ENCODE measurements around the gene RBM47.
"Not testable (repeated sequence)": the region's sequence is repeated elsewhere in the genome, so short reads cannot be mapped to it uniquely, and the experiment has no call there.

RBM47 gene

DNA sequence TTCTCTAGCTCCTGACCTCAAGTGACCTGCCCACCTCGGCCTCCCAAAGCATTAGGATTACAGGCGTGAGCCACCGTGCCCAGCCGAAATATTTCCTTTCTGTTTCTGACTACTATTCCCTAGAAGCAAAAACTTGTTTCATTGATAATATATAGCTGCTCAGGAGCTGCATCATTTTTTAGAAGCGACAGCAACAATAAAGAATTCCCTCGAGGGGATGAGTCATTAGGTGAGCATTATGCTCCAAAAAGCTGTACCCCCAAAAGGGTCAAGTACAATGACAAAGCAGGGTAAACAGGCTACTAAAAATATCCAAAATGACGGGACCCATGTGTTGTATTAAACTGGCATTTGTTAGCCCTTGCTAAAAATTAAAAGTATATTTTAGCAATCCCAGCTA lies 67.0 kb downstream of the RBM47 start:
- Histone ChIP-seq H3K4me3 (replicated peaks; ENCODE audit: insufficient read depth, low read length) (no peak overlapping the region), H3K27me3 (ENCODE audit: insufficient read depth, poor library complexity, severe bottlenecking) (no peaks in the 10 kb centered on the region), H3K27ac (replicated peaks) (peak overlapping the region; percentile 84)
- no peak for DNase-seq (ENCODE audit: low read depth in 1 of 2, low spot score in 1 of 2)
- TF ChIP-seq, protein P1, sequence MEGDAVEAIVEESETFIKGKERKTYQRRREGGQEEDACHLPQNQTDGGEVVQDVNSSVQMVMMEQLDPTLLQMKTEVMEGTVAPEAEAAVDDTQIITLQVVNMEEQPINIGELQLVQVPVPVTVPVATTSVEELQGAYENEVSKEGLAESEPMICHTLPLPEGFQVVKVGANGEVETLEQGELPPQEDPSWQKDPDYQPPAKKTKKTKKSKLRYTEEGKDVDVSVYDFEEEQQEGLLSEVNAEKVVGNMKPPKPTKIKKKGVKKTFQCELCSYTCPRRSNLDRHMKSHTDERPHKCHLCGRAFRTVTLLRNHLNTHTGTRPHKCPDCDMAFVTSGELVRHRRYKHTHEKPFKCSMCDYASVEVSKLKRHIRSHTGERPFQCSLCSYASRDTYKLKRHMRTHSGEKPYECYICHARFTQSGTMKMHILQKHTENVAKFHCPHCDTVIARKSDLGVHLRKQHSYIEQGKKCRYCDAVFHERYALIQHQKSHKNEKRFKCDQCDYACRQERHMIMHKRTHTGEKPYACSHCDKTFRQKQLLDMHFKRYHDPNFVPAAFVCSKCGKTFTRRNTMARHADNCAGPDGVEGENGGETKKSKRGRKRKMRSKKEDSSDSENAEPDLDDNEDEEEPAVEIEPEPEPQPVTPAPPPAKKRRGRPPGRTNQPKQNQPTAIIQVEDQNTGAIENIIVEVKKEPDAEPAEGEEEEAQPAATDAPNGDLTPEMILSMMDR (IDR thresholded peaks at IDR 0.05; ENCODE audit: insufficient read depth, low read length) = no peak
- TF ChIP-seq SPI1 (IDR thresholded peaks at IDR 0.05; ENCODE audit: borderline replicate concordance, low read depth) = no peak
- no peak for TF ChIP-seq POLR2AphosphoS5 (IDR thresholded peaks at IDR 0.05; ENCODE audit: low read depth)
- no peak for TF ChIP-seq GABPA (IDR thresholded peaks at IDR 0.05; ENCODE audit: low read depth)
- TF ChIP-seq, protein P2, sequence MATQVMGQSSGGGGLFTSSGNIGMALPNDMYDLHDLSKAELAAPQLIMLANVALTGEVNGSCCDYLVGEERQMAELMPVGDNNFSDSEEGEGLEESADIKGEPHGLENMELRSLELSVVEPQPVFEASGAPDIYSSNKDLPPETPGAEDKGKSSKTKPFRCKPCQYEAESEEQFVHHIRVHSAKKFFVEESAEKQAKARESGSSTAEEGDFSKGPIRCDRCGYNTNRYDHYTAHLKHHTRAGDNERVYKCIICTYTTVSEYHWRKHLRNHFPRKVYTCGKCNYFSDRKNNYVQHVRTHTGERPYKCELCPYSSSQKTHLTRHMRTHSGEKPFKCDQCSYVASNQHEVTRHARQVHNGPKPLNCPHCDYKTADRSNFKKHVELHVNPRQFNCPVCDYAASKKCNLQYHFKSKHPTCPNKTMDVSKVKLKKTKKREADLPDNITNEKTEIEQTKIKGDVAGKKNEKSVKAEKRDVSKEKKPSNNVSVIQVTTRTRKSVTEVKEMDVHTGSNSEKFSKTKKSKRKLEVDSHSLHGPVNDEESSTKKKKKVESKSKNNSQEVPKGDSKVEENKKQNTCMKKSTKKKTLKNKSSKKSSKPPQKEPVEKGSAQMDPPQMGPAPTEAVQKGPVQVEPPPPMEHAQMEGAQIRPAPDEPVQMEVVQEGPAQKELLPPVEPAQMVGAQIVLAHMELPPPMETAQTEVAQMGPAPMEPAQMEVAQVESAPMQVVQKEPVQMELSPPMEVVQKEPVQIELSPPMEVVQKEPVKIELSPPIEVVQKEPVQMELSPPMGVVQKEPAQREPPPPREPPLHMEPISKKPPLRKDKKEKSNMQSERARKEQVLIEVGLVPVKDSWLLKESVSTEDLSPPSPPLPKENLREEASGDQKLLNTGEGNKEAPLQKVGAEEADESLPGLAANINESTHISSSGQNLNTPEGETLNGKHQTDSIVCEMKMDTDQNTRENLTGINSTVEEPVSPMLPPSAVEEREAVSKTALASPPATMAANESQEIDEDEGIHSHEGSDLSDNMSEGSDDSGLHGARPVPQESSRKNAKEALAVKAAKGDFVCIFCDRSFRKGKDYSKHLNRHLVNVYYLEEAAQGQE (IDR thresholded peaks at IDR 0.05; ENCODE audit: insufficient replicate concordance, low read depth) = no peak

DNA sequence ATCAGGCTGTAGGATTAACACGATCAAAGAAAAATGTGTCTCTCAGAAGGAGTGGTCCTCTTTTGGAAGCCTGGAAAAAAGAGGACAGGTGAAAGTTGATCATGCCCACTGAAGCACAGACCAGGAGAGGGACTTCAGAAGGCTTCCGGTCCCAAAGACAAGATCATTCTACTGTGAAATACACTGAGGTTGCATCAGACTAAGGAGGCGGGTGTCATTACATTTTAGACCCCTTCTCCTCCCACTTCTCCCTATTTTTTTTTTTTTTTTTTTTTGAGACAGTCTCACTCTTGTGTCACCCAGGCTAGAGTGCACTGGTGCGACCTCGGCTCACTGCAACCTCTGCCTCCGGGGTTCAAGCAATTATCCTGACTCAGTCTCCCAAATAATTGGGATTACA lies 67.5 kb downstream of the RBM47 start:
- Histone ChIP-seq H3K4me3 (replicated peaks; ENCODE audit: insufficient read depth, low read length) (no peak overlapping the region), H3K27me3 (ENCODE audit: insufficient read depth, poor library complexity, severe bottlenecking) (no peaks in the 10 kb centered on the region), H3K27ac (replicated peaks) (peak overlapping the region; percentile 84)
- TF ChIP-seq SPI1 (IDR thresholded peaks at IDR 0.05; ENCODE audit: borderline replicate concordance, low read depth) = peak; percentile 35; the same call in 1 of the 2 replicates
- TF ChIP-seq POLR2AphosphoS5 (IDR thresholded peaks at IDR 0.05; ENCODE audit: low read depth) = 0 out of 2 replicates have a peak, but pooled peaks have one; percentile 23
- TF ChIP-seq, protein P2 (IDR thresholded peaks at IDR 0.05; ENCODE audit: insufficient replicate concordance, low read depth) = no peak
- 0 out of 2 replicates have a peak, but pooled peaks have one; percentile 10 for TF ChIP-seq GABPA (IDR thresholded peaks at IDR 0.05; ENCODE audit: low read depth)
- TF ChIP-seq, protein P1 (IDR thresholded peaks at IDR 0.05; ENCODE audit: insufficient read depth, low read length) = no peak
- peak; percentile 68 to 83 for DNase-seq (ENCODE audit: low read depth in 1 of 2, low spot score in 1 of 2)

DNA sequence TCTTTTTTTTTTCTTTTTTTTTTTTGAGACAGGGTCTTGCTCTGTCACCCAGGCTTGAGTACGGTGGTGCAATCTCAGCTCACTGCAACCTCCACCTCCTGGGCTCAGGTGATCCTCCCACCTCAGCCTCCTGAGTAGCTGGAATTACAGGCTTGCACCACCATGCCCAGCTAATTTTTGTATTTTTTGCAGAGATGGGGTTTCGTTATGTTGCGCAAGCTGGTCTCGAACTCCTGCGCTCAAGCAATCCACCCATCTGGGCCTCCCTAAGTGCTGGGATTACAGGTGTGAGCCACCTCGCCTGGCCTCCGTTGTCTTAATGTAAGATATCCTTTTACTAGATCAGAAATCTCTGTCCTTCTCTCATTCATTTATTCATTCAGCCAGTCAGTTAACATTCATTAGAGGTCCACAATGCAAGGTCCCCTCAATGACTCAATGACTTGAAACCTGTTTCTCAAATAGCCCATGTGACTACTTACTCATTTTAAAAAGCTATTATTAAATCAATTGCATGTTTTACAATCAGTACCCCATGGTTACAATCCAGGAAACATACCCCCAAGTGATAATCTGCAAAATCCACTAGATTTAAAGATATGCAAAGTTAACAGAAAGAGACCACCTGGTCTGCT lies 68.0 kb downstream of the RBM47 start:
- H3K27ac ChIP-seq (replicated peaks) = peak overlapping the region; percentile 84
- H3K4me3 ChIP-seq (replicated peaks; ENCODE audit: insufficient read depth, low read length); H3K27me3 ChIP-seq (ENCODE audit: insufficient read depth, poor library complexity, severe bottlenecking): not testable (repeated sequence)
- DNase-seq (ENCODE audit: low read depth in 1 of 2, low spot score in 1 of 2) = peak in 1 of 2 experiments; percentile 45

DNA sequence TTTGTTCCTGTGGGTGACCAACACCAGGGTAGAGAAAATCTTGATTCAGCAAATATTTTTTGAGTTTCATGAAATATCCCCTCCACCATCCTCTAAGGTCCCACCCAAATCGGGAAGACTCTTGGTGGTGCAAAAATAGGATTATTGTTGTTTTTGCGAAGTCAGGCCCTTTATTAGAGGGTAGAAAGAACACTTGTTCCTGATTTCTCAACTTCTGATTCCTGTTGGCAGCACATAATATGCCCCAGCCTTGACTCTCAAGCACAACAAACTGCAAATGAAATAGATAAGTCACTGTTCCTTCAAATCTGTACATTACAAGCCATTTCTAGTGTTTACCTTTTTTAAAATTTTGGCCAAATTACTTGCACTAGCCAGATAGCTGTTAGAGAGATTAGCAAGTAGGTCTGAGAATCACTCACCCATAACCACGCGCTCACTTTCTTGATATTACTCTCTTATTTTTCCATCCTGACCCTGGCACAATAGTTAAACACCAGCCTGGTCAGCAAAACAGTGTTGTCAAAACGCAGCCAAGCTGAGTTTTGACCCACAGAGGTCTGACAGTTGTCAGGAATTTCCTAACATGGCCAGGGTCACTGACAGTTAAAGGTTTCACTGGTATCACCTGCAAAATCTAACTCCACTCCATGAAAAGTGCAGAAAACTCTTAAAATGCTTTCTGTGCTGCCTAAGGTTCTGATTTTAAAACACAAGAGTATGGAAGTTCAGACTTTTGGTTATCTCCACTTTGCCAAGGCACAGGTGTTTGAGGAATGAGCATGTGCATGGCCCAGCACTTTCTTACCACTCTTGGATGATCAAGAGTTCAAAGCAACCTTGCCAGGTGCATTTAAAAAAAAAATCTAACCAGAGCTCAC lies 69.8 kb downstream of the RBM47 start:
- no peaks in the 10 kb centered on the region for H3K27me3 ChIP-seq (ENCODE audit: insufficient read depth, poor library complexity, severe bottlenecking)
- TF ChIP-seq GABPA (IDR thresholded peaks at IDR 0.05; ENCODE audit: low read depth) (no peak), SPI1 (IDR thresholded peaks at IDR 0.05; ENCODE audit: borderline replicate concordance, low read depth) (no peak), POLR2AphosphoS5 (IDR thresholded peaks at IDR 0.05; ENCODE audit: low read depth) (no peak)
- TF ChIP-seq, protein P1 (IDR thresholded peaks at IDR 0.05; ENCODE audit: insufficient read depth, low read length) = no peak
- TF ChIP-seq, protein P2 (IDR thresholded peaks at IDR 0.05; ENCODE audit: insufficient replicate concordance, low read depth) = no peak
- H3K4me3 ChIP-seq (replicated peaks; ENCODE audit: insufficient read depth, low read length) = no peak overlapping the region
- no peak for DNase-seq (ENCODE audit: low read depth in 1 of 2, low spot score in 1 of 2)
- H3K27ac ChIP-seq (replicated peaks) = peak overlapping the region; percentile 49
